Left lobe of liver (tissue), 2 donors: ENCODE data around the gene QRICH2. TPM values are rescaled to one million over a fixed set of nuclear protein-coding genes. Genes with fewer than 3 reads are reported as not detected.
"Not testable (repeated sequence)": the region's sequence is repeated elsewhere in the genome, so short reads cannot be mapped to it uniquely, and the experiment has no call there.

ENCODE experiments used
- ATAC-seq: fragments of 200-7000 bp; cut with Tn5 transposase; one replicate; pipeline ENCODE4 v1.9.1; 2020; ENCODE audit warnings: mild to moderate bottlenecking, moderate library complexity
- DNase-seq: peaks from one replicate; pipeline ENCODE4 v3.0.0-alpha.2; 2020; ENCODE audit warnings: low spot score
- total RNA-seq: library from RNA; stranded (reverse); gene quantifications from one replicate; pipeline ENCODE4 v1.2.1, GENCODE V29; 2021
- donor health status: DM: no; HTN: no; CAD: no; lungs with moderate emphysema.
- donor health status: DM: no; HTN: yes; CAD: no.

The QRICH2 gene
- total RNA-seq, 1 donor from 2014 or later, result 2.6 TPM

GRCh38 chr17:76235883-76236282, 72.2 kb downstream of the QRICH2 start:
- no peak for ATAC-seq
- no peak for DNase-seq

GRCh38 chr17:76234354-76234679, 73.8 kb downstream of the QRICH2 start:
- ATAC-seq (no peak), DNase-seq (no peak)

GRCh38 chr17:76233588-76234353, 74.3 kb downstream of the QRICH2 start:
- DNase-seq, result no peak
- no peak for ATAC-seq

- DNase-seq (no peak), ATAC-seq (no peak)
These were observed 75.7 kb downstream of the QRICH2 start for GRCh38 chr17:76232342-76232741.

- not testable (repeated sequence) for DNase-seq, ATAC-seq
These were observed 81.3 kb downstream of the QRICH2 start for GRCh38 chr17:76226749-76227148.

- ATAC-seq, DNase-seq: not testable (repeated sequence)
These were observed 82.5 kb downstream of the QRICH2 start for GRCh38 chr17:76225373-76226086.

Other genes with a start within 250 kb of the QRICH2 start
- 30.8 TPM for gene SRP68, start 235.8 kb downstream of the QRICH2 start, total RNA-seq
- not detected for gene GALR2, start 233.5 kb downstream of the QRICH2 start, total RNA-seq
- not detected for gene ZACN, start 229.1 kb downstream of the QRICH2 start, total RNA-seq
- gene EXOC7, start 204.5 kb downstream of the QRICH2 start, total RNA-seq, result 51.3 TPM
- 0.08 TPM for gene FOXJ1, start 167.0 kb downstream of the QRICH2 start, total RNA-seq
- gene RNF157, start 67.8 kb downstream of the QRICH2 start, total RNA-seq, result 12.4 TPM
- 23.8 TPM for gene UBALD2, start 42.9 kb downstream of the QRICH2 start, total RNA-seq
- gene PRPSAP1, start 45.6 kb upstream of the QRICH2 start, total RNA-seq, result 55.0 TPM
- gene SPHK1, start 76.3 kb upstream of the QRICH2 start, total RNA-seq, result 0.93 TPM
- 9.8 TPM for gene UBE2O, start 144.9 kb upstream of the QRICH2 start, total RNA-seq
- not detected for gene AANAT, start 159.3 kb upstream of the QRICH2 start, total RNA-seq
- gene RHBDF2, start 193.1 kb upstream of the QRICH2 start, total RNA-seq, result 8.9 TPM
- 5.0 TPM for gene CYGB, start 229.4 kb upstream of the QRICH2 start, total RNA-seq
- 0.15 TPM for gene PRCD, start 231.8 kb upstream of the QRICH2 start, total RNA-seq